NB4 (cell line): ENCODE results near the gene USP6NL.

ENCODE experiments used
- DNase-seq: peaks from one replicate; pipeline ENCODE4 v3.0.0; 2010; ENCODE audit warnings: low read depth
- H3K4me3 ChIP-seq: one replicate; pipeline ENCODE4 v1.5.1; 2011; ENCODE audit warnings: mild to moderate bottlenecking, low read depth, low read length, moderate library complexity
- MYC ChIP-seq: IDR thresholded peaks from 2 replicates; pipeline ENCODE4 v1.6.1; 2011; ENCODE audit warnings: low read depth, low read length
- POLR2A ChIP-seq: IDR thresholded peaks from 2 replicates; pipeline ENCODE4 v1.6.1; 2011; ENCODE audit warnings: mild to moderate bottlenecking; ENCODE audit not compliant: insufficient read length; ENCODE audit errors: extremely low read depth
- TF ChIP-seq, protein P1 (sequence below): IDR thresholded peaks from one replicate; pipeline ENCODE4 v1.5.1; 2012; ENCODE audit warnings: low read depth, low read length
- TF ChIP-seq, protein P2 (sequence below): IDR thresholded peaks from 2 replicates; pipeline ENCODE4 v1.6.1; 2011; ENCODE audit warnings: low read depth, low read length

Gene USP6NL

GRCh38 chr10:11510736-11511135 lies 100.7 kb downstream of the USP6NL start:
- H3K4me3 ChIP-seq: no peak overlapping the region
- no peak for DNase-seq
- TF ChIP-seq, protein P1, sequence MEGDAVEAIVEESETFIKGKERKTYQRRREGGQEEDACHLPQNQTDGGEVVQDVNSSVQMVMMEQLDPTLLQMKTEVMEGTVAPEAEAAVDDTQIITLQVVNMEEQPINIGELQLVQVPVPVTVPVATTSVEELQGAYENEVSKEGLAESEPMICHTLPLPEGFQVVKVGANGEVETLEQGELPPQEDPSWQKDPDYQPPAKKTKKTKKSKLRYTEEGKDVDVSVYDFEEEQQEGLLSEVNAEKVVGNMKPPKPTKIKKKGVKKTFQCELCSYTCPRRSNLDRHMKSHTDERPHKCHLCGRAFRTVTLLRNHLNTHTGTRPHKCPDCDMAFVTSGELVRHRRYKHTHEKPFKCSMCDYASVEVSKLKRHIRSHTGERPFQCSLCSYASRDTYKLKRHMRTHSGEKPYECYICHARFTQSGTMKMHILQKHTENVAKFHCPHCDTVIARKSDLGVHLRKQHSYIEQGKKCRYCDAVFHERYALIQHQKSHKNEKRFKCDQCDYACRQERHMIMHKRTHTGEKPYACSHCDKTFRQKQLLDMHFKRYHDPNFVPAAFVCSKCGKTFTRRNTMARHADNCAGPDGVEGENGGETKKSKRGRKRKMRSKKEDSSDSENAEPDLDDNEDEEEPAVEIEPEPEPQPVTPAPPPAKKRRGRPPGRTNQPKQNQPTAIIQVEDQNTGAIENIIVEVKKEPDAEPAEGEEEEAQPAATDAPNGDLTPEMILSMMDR: no peak
- TF ChIP-seq, protein P2, sequence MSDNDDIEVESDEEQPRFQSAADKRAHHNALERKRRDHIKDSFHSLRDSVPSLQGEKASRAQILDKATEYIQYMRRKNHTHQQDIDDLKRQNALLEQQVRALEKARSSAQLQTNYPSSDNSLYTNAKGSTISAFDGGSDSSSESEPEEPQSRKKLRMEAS: no peak
- no peak for TF ChIP-seq POLR2A
- TF ChIP-seq MYC: no peak

DNA sequence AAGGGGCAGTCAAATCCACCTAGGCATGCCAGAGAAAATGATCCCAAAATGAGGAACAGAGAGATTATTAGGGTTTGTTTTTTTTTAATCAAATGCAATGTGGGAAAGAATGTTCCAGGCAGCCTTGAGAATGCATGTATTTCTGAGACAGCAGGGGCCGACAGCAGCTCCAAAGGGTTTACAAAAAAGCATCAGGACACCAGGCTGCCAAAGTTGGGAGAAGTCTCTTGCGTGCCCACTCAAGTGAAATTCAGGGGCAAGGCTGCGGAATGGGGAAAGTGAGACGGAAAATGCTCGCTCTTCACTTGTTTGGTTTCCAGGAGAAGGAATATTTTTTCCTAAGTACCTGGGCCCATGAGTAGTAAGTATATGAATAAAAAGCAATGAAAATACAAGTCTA lies 101.2 kb downstream of the USP6NL start:
- H3K4me3 ChIP-seq: no peak overlapping the region
- DNase-seq: no peak
- TF ChIP-seq, protein P2: no peak
- TF ChIP-seq POLR2A (no peak), MYC (no peak)
- TF ChIP-seq, protein P1: no peak

- H3K4me3 ChIP-seq: no peak overlapping the region
- no peak for DNase-seq
- TF ChIP-seq MYC (no peak), POLR2A (no peak)
- TF ChIP-seq, protein P2: no peak
- TF ChIP-seq, protein P1: no peak
These were observed 102.4 kb downstream of the USP6NL start for GRCh38 chr10:11509036-11509435.

- TF ChIP-seq MYC (no peak), POLR2A (no peak)
- TF ChIP-seq, protein P2: no peak
- TF ChIP-seq, protein P1: no peak
- peak; percentile 4 for DNase-seq
These were observed 105.1 kb downstream of the USP6NL start for GRCh38 chr10:11506247-11506789.

GRCh38 chr10:11505639-11506038 lies 105.8 kb downstream of the USP6NL start:
- DNase-seq: no peak
- H3K4me3 ChIP-seq: no peak overlapping the region
- TF ChIP-seq MYC: no peak
- TF ChIP-seq, protein P1: no peak
- no peak for TF ChIP-seq POLR2A
- TF ChIP-seq, protein P2: no peak

More at GRCh38 chr10:11506247-11506789, 105.1 kb downstream of the USP6NL start:
- no peak overlapping the region for H3K4me3 ChIP-seq
